A673 (cell line): ENCODE results near the gene SLC2A6. TPM values are rescaled to one million over a fixed set of nuclear protein-coding genes. Genes with fewer than 3 reads are reported as not detected.
A peak's percentile ranks its signal among the peaks of the same experiment; 100 is the strongest.

Source experiments
- BruUV-seq: library from RNA; stranded (reverse); fragments of 400-500 nt; replicated peaks from 2 replicates; lab custom pipeline; 2021; lab: Mats Ljungman, UMichigan
- CTCF ChIA-PET: fragments of 300-600 bp; sonication (Branson Sonifier 250); formaldehyde crosslinking; loops from one replicate; lab custom pipeline; 2022; ENCODE audit warnings: antibody characterized with exemption; lab: Charles Lee
- POLR2A ChIA-PET: fragments of 300-600 bp; sonication (Branson Sonifier 250); formaldehyde crosslinking; loops from one replicate; lab custom pipeline; 2022; ENCODE audit warnings: antibody characterized with exemption; ENCODE audit not compliant: low non-redundant PET; lab: Charles Lee
- DNase-seq: peaks from one replicate; pipeline ENCODE4 v3.0.0-alpha.2; 2015; ENCODE audit warnings: low spot score
- H3K27ac ChIP-seq: fragments of 200-600 bp; sonication (generic); 2 replicates; pipeline ENCODE4 v1.5.1; 2016; ENCODE audit warnings: mixed run types, low read depth, mild to moderate bottlenecking, mixed read lengths, antibody characterized with exemption, low read length; ENCODE audit not compliant: poor library complexity, severe bottlenecking
- H3K27me3 ChIP-seq: fragments of 200-600 bp; sonication (generic); replicated peaks from 2 replicates; pipeline ENCODE4 v1.6.1; 2017; ENCODE audit warnings: mixed run types, low read depth, mild to moderate bottlenecking, mixed read lengths, antibody characterized with exemption, low read length; ENCODE audit not compliant: insufficient read depth, poor library complexity
- H3K36me3 ChIP-seq: fragments of 200-600 bp; sonication (generic); 2 replicates; pipeline ENCODE4 v1.6.1; 2016; ENCODE audit warnings: mixed run types, mild to moderate bottlenecking, mixed read lengths, antibody characterized with exemption, low read length; ENCODE audit not compliant: insufficient read depth, poor library complexity, severe bottlenecking
- H3K4me1 ChIP-seq: fragments of 200-600 bp; sonication (generic); 2 replicates; pipeline ENCODE4 v1.6.1; 2017; ENCODE audit warnings: mixed run types, mild to moderate bottlenecking, mixed read lengths, antibody characterized with exemption, low read length; ENCODE audit not compliant: insufficient read depth, poor library complexity, severe bottlenecking
- H3K4me3 ChIP-seq: fragments of 200-600 bp; sonication (generic); 2 replicates; pipeline ENCODE4 v1.5.1; 2016; ENCODE audit warnings: low read depth, mixed run types, mild to moderate bottlenecking, mixed read lengths, low read length; ENCODE audit not compliant: poor library complexity, severe bottlenecking
- H3K9me3 ChIP-seq: fragments of 200-600 bp; sonication (generic); 2 replicates; pipeline ENCODE4 v1.6.1; 2016; ENCODE audit warnings: mixed run types, low read depth, mild to moderate bottlenecking, mixed read lengths, antibody characterized with exemption, low read length; ENCODE audit not compliant: poor library complexity, severe bottlenecking
- CTCF ChIP-seq: fragments of 300-800, 200-600 bp; sonication (generic); conservative IDR thresholded peaks from 2 replicates; pipeline ENCODE4 v1.5.1; 2017; ENCODE audit warnings: low read depth, mild to moderate bottlenecking, antibody characterized with exemption, low read length, moderate library complexity, mixed read lengths
- EZH2 ChIP-seq: fragments of 200-600 bp; sonication (generic); IDR thresholded peaks from 2 replicates; pipeline ENCODE4 v1.6.1; 2017; ENCODE audit warnings: borderline replicate concordance, low read depth, mild to moderate bottlenecking, mixed read lengths, antibody characterized with exemption, low read length; ENCODE audit not compliant: poor library complexity, severe bottlenecking
- intact Hi-C: fragments of 100-400 bp; cut with micrococcal nuclease; formaldehyde crosslinking; loops from one replicate; pipeline ENCODE4 v1.10.0; 2022; ENCODE audit not compliant: unreplicated experiment
- total RNA-seq: library from RNA; stranded (reverse); gene quantifications from 2 replicates; pipeline ENCODE4 v1.2.3, GENCODE V29; 2021

Gene SLC2A6
- total RNA-seq, 1 experiment from 2014 or later, result 1.8 TPM

GRCh38 chr9:133457233-133457632 lies 21.7 kb downstream of the SLC2A6 start:
- peaks cover 5% of the 10 kb centered on the region for H3K4me1 ChIP-seq
- TF ChIP-seq EZH2 (no peak), CTCF (no peak)
- ChIA-PET CTCF (no interaction called here), POLR2A (no interaction called here)
- no TSS peak for BruUV-seq
- no peaks in the 10 kb centered on the region for H3K9me3 ChIP-seq
- no peaks in the 10 kb centered on the region for H3K27me3 ChIP-seq
- no peak overlapping the region for H3K4me3 ChIP-seq
- DNase-seq, result no peak
- intact Hi-C loops, result no loop called here
- no peaks in the 10 kb centered on the region for H3K36me3 ChIP-seq
- no peak overlapping the region for H3K27ac ChIP-seq

- intact Hi-C loops, result no loop called here
- no TSS peak for BruUV-seq
- DNase-seq, result no peak
- TF ChIP-seq CTCF, result peak; percentile 27
- TF ChIP-seq EZH2, result no peak
- Histone ChIP-seq H3K9me3 (no peaks in the 10 kb centered on the region), H3K27ac (no peak overlapping the region), H3K4me1 (peaks cover 5% of the 10 kb centered on the region), H3K4me3 (no peak overlapping the region), H3K27me3 (no peaks in the 10 kb centered on the region), H3K36me3 (no peaks in the 10 kb centered on the region)
- POLR2A ChIA-PET, result no interaction called here
- CTCF ChIA-PET, result no interaction called here
Measured at GRCh38 chr9:133456409-133456808, 22.5 kb downstream of the SLC2A6 start.

GRCh38 chr9:133455936-133456335 lies 23.0 kb downstream of the SLC2A6 start:
- no peaks in the 10 kb centered on the region for H3K36me3 ChIP-seq
- TF ChIP-seq CTCF, result no peak
- no peak for TF ChIP-seq EZH2
- H3K27ac ChIP-seq, result no peak overlapping the region
- BruUV-seq, result no TSS peak
- H3K4me3 ChIP-seq, result no peak overlapping the region
- ChIA-PET CTCF (no interaction called here), POLR2A (no interaction called here)
- no peaks in the 10 kb centered on the region for H3K27me3 ChIP-seq
- peaks cover 5% of the 10 kb centered on the region for H3K4me1 ChIP-seq
- intact Hi-C loops, result no loop called here
- H3K9me3 ChIP-seq, result no peaks in the 10 kb centered on the region
- no peak for DNase-seq
